Peyer's patch (tissue), 4 donors: ENCODE data around the gene EYS. TPM values are rescaled to one million over a fixed set of nuclear protein-coding genes. Genes with fewer than 3 reads are reported as not detected.

Experiments
- DNase-seq, 3 donors: peaks; one replicate each; pipeline ENCODE4 v3.0.0-alpha.2; 2017 to 2019
- H3K27ac ChIP-seq, 4 donors: fragments of 200-600 bp; sonication (generic); one replicate each; pipeline ENCODE4 v1.5.1; 2016 to 2019
- H3K27me3 ChIP-seq, 2 donors: fragments of 200-600 bp; sonication (generic); one replicate each; pipeline ENCODE4 v1.5.1; 2019
- H3K36me3 ChIP-seq, 3 donors: fragments of 200-600 bp; sonication (generic); one replicate each; pipeline ENCODE4 v1.5.1; 2016 to 2019
- H3K4me1 ChIP-seq, 4 donors: fragments of 200-600 bp; sonication (generic); one replicate each; pipeline ENCODE4 v1.5.1; 2016 to 2019
- H3K4me3 ChIP-seq, 4 donors: fragments of 200-600 bp; sonication (generic); 1 replicate in 3 of 4; 2 replicates in 1 of 4; pipeline ENCODE4 v1.5.1; 2016 to 2019; ENCODE audit warnings: mild to moderate bottlenecking in 1 of 4
- H3K9me3 ChIP-seq, 4 donors: fragments of 200-600 bp; sonication (generic); one replicate each; pipeline ENCODE4 v1.5.1; 2016 to 2019; ENCODE audit warnings: mild to moderate bottlenecking in 1 of 4
- POLR2A ChIP-seq, 2 donors: fragments of 450-650 bp; IDR thresholded peaks; one replicate each; pipeline ENCODE4 v1.5.1; 2017; ENCODE audit warnings: antibody characterized with exemption in 2 of 2, mild to moderate bottlenecking in 2 of 2, moderate library complexity in 2 of 2
- total RNA-seq, 4 donors: library from RNA; depleted of rRNA; stranded (reverse); fragments of >200 nt; gene quantifications; one replicate each; pipeline ENCODE4 v1.1.0, GENCODE V29; 2016
- TF ChIP-seq, protein P1 (sequence below), 6 experiments: fragments of 450-650 bp in 4 of 6; fragments of 200-600 bp in 2 of 6; sonication (generic) in 1 of 6; IDR thresholded peaks; one replicate each; pipeline ENCODE4 v1.5.1; 2017 to 2019; ENCODE audit warnings: antibody characterized with exemption in 6 of 6, mild to moderate bottlenecking in 3 of 6, moderate library complexity in 1 of 6

Gene EYS
- total RNA-seq, 4 donors from 2014 or later: 0.13 to 1.5 (median 0.35) TPM; not detected in 1

DNA sequence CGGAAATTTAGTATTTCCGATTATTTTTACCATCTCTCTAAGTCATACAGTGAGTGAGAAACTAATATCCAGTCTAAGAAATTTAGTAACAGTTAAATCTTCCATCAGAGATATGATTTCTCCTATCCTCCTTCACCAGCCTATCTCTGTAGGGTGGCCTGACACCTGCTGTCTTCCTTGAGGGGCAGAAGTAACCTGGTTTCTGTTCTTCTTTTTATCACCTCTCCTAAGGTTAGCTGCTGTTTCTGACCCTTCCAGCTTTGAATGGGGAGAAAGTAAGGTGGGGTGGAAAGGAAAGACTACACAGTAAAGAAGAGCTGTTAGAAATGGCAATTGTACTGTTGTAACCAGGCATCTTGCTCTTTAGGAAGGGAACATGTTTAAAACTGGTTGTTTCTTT is 1623.8 kb downstream of the EYS start:
- Histone ChIP-seq H3K9me3 (no peaks in the 10 kb centered on the region), H3K4me3 (no peak overlapping the region), H3K36me3 (no peaks in the 10 kb centered on the region), H3K27ac (no peak overlapping the region), H3K4me1 (no peaks in the 10 kb centered on the region), H3K27me3 (no peaks in the 10 kb centered on the region)
- DNase-seq: no peak
- TF ChIP-seq, protein P1, sequence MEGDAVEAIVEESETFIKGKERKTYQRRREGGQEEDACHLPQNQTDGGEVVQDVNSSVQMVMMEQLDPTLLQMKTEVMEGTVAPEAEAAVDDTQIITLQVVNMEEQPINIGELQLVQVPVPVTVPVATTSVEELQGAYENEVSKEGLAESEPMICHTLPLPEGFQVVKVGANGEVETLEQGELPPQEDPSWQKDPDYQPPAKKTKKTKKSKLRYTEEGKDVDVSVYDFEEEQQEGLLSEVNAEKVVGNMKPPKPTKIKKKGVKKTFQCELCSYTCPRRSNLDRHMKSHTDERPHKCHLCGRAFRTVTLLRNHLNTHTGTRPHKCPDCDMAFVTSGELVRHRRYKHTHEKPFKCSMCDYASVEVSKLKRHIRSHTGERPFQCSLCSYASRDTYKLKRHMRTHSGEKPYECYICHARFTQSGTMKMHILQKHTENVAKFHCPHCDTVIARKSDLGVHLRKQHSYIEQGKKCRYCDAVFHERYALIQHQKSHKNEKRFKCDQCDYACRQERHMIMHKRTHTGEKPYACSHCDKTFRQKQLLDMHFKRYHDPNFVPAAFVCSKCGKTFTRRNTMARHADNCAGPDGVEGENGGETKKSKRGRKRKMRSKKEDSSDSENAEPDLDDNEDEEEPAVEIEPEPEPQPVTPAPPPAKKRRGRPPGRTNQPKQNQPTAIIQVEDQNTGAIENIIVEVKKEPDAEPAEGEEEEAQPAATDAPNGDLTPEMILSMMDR (IDR thresholded peaks at IDR 0.05): no peak

DNA sequence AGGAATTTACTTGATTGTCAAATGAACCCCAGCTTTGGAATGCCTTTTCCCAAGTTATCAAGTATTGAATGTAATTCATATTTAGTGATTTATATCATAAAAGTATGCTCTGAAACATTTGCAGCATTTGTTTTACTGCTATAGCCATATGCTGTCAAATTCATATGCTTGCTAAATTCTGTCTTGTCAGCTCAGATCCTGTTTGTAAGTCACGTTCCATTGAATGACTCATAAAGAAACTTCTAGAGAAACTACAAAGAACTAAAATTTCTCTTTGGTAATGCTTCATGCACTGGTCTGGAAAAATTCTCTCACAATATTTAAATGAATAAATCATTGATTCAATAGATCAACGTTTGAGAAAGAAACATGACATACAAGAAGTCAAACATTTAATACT is 1625.6 kb downstream of the EYS start:
- TF ChIP-seq POLR2A (IDR thresholded peaks at IDR 0.05): no peak
- TF ChIP-seq, protein P1 (IDR thresholded peaks at IDR 0.05): no peak
- no peaks in the 10 kb centered on the region for H3K27me3 ChIP-seq
- H3K36me3 ChIP-seq: no peaks in the 10 kb centered on the region
- no peak for DNase-seq
- no peaks in the 10 kb centered on the region for H3K9me3 ChIP-seq
- no peak overlapping the region for H3K4me3 ChIP-seq
- no peaks in the 10 kb centered on the region for H3K4me1 ChIP-seq
- H3K27ac ChIP-seq: no peak overlapping the region

DNA sequence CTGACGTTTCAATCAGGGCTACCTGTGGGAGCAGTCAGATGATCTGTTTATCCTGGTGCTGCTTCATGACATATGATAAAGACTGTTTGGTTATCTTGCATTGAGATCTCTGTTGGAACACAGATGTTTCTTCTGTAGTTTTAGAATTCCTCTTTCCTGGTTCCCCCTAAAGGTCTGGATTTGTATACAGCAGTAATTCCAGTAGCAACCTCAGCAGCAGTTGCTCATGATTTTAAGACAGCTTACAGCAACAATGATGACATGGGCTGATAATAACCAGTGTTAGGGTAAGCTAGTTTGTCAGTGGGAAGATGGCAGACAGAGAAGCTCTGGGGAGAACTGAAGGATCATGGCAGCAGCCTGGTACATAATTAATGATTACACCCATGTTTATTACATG is 1632.0 kb downstream of the EYS start:
- H3K36me3 ChIP-seq: no peaks in the 10 kb centered on the region
- no peaks in the 10 kb centered on the region for H3K9me3 ChIP-seq
- no peak for DNase-seq
- no peak overlapping the region for H3K4me3 ChIP-seq
- H3K4me1 ChIP-seq: no peaks in the 10 kb centered on the region
- TF ChIP-seq, protein P1 (IDR thresholded peaks at IDR 0.05): no peak
- TF ChIP-seq POLR2A (IDR thresholded peaks at IDR 0.05): no peak
- no peak overlapping the region for H3K27ac ChIP-seq
- H3K27me3 ChIP-seq: no peaks in the 10 kb centered on the region

DNA sequence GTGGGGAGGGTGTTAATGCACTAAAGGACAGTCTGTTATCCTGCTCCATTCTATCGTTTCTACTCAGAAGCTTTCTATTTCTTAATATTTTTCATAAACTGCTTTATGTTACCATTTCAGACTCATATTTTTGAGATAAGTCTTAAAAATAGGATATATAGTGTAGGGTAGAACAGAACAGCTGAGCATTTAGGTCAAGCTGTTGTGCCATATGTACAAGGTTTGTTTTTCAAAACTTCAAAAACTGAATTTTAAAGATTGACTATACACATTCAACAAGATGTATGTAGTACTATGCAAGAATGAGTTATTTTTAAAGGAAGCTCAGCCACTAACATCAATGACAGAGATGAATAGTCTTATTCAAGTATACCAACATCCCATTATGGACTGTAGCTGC is 1634.3 kb downstream of the EYS start:
- Histone ChIP-seq H3K36me3 (no peaks in the 10 kb centered on the region), H3K4me3 (no peak overlapping the region), H3K27me3 (no peaks in the 10 kb centered on the region), H3K4me1 (no peaks in the 10 kb centered on the region), H3K9me3 (no peaks in the 10 kb centered on the region), H3K27ac (no peak overlapping the region)
- no peak for TF ChIP-seq POLR2A (IDR thresholded peaks at IDR 0.05)
- TF ChIP-seq, protein P1 (IDR thresholded peaks at IDR 0.05): no peak
- no peak for DNase-seq

DNA sequence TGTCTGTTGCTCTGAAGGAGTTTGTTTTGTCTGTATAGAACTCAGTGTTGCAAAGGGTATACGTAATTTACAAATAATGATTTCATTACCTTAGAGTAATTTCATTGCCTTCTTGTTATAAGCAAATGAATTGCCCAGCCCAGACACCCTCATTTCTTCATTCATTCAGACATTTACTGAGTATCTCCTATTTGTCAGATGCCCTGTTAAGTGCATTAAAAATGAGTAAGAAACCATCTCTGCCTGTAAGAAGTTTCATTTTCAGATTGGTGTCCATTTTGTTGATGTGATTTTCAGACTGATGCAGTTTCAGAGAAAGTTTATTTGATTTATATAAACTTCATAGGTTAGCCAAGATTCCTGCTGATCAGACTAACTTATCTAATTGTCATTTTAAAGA is 1642.1 kb downstream of the EYS start:
- Histone ChIP-seq H3K9me3 (no peaks in the 10 kb centered on the region), H3K27ac (no peak overlapping the region), H3K4me3 (no peak overlapping the region), H3K4me1 (no peaks in the 10 kb centered on the region), H3K36me3 (no peaks in the 10 kb centered on the region), H3K27me3 (no peaks in the 10 kb centered on the region)
- no peak for TF ChIP-seq POLR2A (IDR thresholded peaks at IDR 0.05)
- TF ChIP-seq, protein P1 (IDR thresholded peaks at IDR 0.05): no peak
- no peak for DNase-seq
